Measurements from ENCODE around the gene TLE4.

Gene TLE4

GRCh38 chr9:79763671-79764285, 192.0 kb downstream of the TLE4 start:
- no peak for TF ChIP-seq CTCF (IDR thresholded peaks at IDR 0.05; ENCODE audit: low read depth, low read length)

GRCh38 chr9:79764374-79764773, 192.6 kb downstream of the TLE4 start:
- TF ChIP-seq CTCF (IDR thresholded peaks at IDR 0.05; ENCODE audit: low read depth, low read length): no peak
- H3K4me3 ChIP-seq (ENCODE audit: low read depth, low read length): no peak overlapping the region

More at GRCh38 chr9:79763671-79764285, 192.0 kb downstream of the TLE4 start:
- no peak overlapping the region for H3K4me3 ChIP-seq (ENCODE audit: low read depth, low read length)

GRCh38 chr9:79765466-79765865, 193.7 kb downstream of the TLE4 start:
- no peak overlapping the region for H3K4me3 ChIP-seq (ENCODE audit: low read depth, low read length)
- TF ChIP-seq CTCF (IDR thresholded peaks at IDR 0.05; ENCODE audit: low read depth, low read length): no peak

- H3K4me3 ChIP-seq (ENCODE audit: low read depth, low read length): no peak overlapping the region
- TF ChIP-seq CTCF (IDR thresholded peaks at IDR 0.05; ENCODE audit: low read depth, low read length): no peak
Measured at GRCh38 chr9:79766091-79766490, 194.3 kb downstream of the TLE4 start.

GRCh38 chr9:79768194-79768593, 196.4 kb downstream of the TLE4 start:
- no peak overlapping the region for H3K4me3 ChIP-seq (ENCODE audit: low read depth, low read length)
- no peak for TF ChIP-seq CTCF (IDR thresholded peaks at IDR 0.05; ENCODE audit: low read depth, low read length)

- no peak overlapping the region for H3K4me3 ChIP-seq (ENCODE audit: low read depth, low read length)
- no peak for TF ChIP-seq CTCF (IDR thresholded peaks at IDR 0.05; ENCODE audit: low read depth, low read length)
Measured at GRCh38 chr9:79769476-79770275, 197.9 kb downstream of the TLE4 start.

GRCh38 chr9:79774356-79774755, 202.6 kb downstream of the TLE4 start:
- H3K4me3 ChIP-seq (ENCODE audit: low read depth, low read length): no peak overlapping the region
- TF ChIP-seq CTCF (IDR thresholded peaks at IDR 0.05; ENCODE audit: low read depth, low read length): no peak
